IMR-90 (cell line): ENCODE results near the gene ABCG4. TPM values are rescaled to one million over a fixed set of nuclear protein-coding genes. Genes with fewer than 3 reads are reported as not detected.

Source experiments
- ATAC-seq: fragments of 200-7000 bp; cut with Tn5 transposase; 2 replicates; pipeline ENCODE4 v1.9.1; 2020; ENCODE audit warnings: low read depth, mild to moderate bottlenecking, moderate library complexity
- BruUV-seq: library from RNA; stranded (reverse); fragments of 400-500 nt; replicated peaks from 2 replicates; lab custom pipeline; 2021; lab: Mats Ljungman, UMichigan
- CTCF ChIA-PET: fragments of 300-600 bp; formaldehyde crosslinking; extraction: SDS; loops from one replicate; lab custom pipeline; 2021; ENCODE audit warnings: antibody characterized with exemption; lab: Yijun Ruan, JAX
- POLR2A ChIA-PET: fragments of 300-600 bp; sonication (Branson Sonifier 250); formaldehyde crosslinking; loops from one replicate; lab custom pipeline; 2022; ENCODE audit warnings: antibody characterized with exemption; ENCODE audit not compliant: unreplicated experiment; lab: Charles Lee
- DNase-seq: peaks from one replicate; pipeline ENCODE4 v3.0.0; 2013
- H2AFZ ChIP-seq: replicated peaks from 2 replicates; pipeline ENCODE3; 2013; ENCODE audit warnings: low read length, mild to moderate bottlenecking; ENCODE audit not compliant: poor library complexity
- H2AK5ac ChIP-seq: 2 replicates; pipeline ENCODE4 v1.6.1; 2013; ENCODE audit warnings: low read depth, low read length, inconsistent platforms
- H2AK9ac ChIP-seq: replicated peaks from 2 replicates; pipeline ENCODE3; 2013; ENCODE audit warnings: mild to moderate bottlenecking, low read depth, low read length, moderate library complexity; ENCODE audit not compliant: poor library complexity
- H2BK120ac ChIP-seq: 2 replicates; pipeline ENCODE4 v1.6.1; 2013; ENCODE audit warnings: low read depth, low read length, inconsistent platforms
- H2BK15ac ChIP-seq: 3 replicates; pipeline ENCODE4 v1.6.1; 2013; ENCODE audit warnings: low read depth, low read length, inconsistent platforms
- H2BK20ac ChIP-seq: 2 replicates; pipeline ENCODE4 v1.6.1; 2013; ENCODE audit warnings: low read depth, mild to moderate bottlenecking, inconsistent platforms, low read length, moderate library complexity
- H2BK5ac ChIP-seq: 2 replicates; pipeline ENCODE4 v1.6.1; 2013; ENCODE audit warnings: mild to moderate bottlenecking, low read depth, low read length, inconsistent platforms; ENCODE audit not compliant: poor library complexity, severe bottlenecking
- H3K14ac ChIP-seq: replicated peaks from 2 replicates; pipeline ENCODE4 v1.6.1; 2013; ENCODE audit warnings: low read depth, low read length, inconsistent platforms
- H3K18ac ChIP-seq: 2 replicates; pipeline ENCODE4 v1.6.1; 2013; ENCODE audit warnings: low read depth, low read length, control low read depth
- H3K23ac ChIP-seq: 2 replicates; pipeline ENCODE4 v1.6.1; 2013; ENCODE audit warnings: low read depth, low read length, inconsistent platforms
- H3K27ac ChIP-seq: 2 replicates; pipeline ENCODE4 v1.5.1; 2013; ENCODE audit warnings: mild to moderate bottlenecking, control low read depth, low read length; ENCODE audit not compliant: insufficient read depth
- H3K27me3 ChIP-seq: 2 replicates; pipeline ENCODE4 v1.6.1; 2013; ENCODE audit warnings: low read length; ENCODE audit not compliant: control insufficient read depth, insufficient read depth
- H3K36me3 ChIP-seq: 2 replicates; pipeline ENCODE4 v1.6.1; 2013; ENCODE audit warnings: low read length, mixed read lengths; ENCODE audit not compliant: control insufficient read depth, insufficient read depth
- H3K4ac ChIP-seq: 2 replicates; pipeline ENCODE4 v1.6.1; 2013; ENCODE audit warnings: low read depth, low read length, inconsistent platforms
- H3K4me1 ChIP-seq: 2 replicates; pipeline ENCODE4 v1.6.1; 2013; ENCODE audit warnings: low read length, mixed read lengths; ENCODE audit not compliant: control insufficient read depth, insufficient read depth
- H3K4me2 ChIP-seq: 2 replicates; pipeline ENCODE4 v1.6.1; 2013; ENCODE audit warnings: low read depth, mild to moderate bottlenecking, control low read depth, low read length, moderate library complexity
- H3K4me3 ChIP-seq: 2 replicates; pipeline ENCODE4 v1.5.1; 2013; ENCODE audit warnings: low read depth, mild to moderate bottlenecking, control low read depth, low read length, moderate library complexity; ENCODE audit not compliant: insufficient read depth
- H3K56ac ChIP-seq: 2 replicates; pipeline ENCODE4 v1.6.1; 2013; ENCODE audit warnings: low read length, inconsistent platforms; ENCODE audit not compliant: insufficient read depth; ENCODE audit errors: extremely low read depth
- H3K79me1 ChIP-seq, 2 experiments: 2 replicates each; pipeline ENCODE4 v1.6.1; 2013; ENCODE audit warnings: low read length in 2 of 2, inconsistent platforms in 1 of 2, low read depth in 1 of 2
- H3K9ac ChIP-seq: 2 replicates; pipeline ENCODE4 v1.6.1; 2013; ENCODE audit warnings: low read depth, low read length, control low read depth
- H3K9me1 ChIP-seq: 2 replicates; pipeline ENCODE4 v1.6.1; 2013; ENCODE audit warnings: low read length, inconsistent platforms; ENCODE audit not compliant: insufficient read depth
- H3K9me3 ChIP-seq: 2 replicates; pipeline ENCODE4 v1.6.1; 2013; ENCODE audit warnings: low read length; ENCODE audit not compliant: control insufficient read depth, insufficient read depth
- H4K20me1 ChIP-seq: 2 replicates; pipeline ENCODE4 v1.6.1; 2013; ENCODE audit warnings: low read length, inconsistent platforms; ENCODE audit not compliant: insufficient read depth
- H4K5ac ChIP-seq: 2 replicates; pipeline ENCODE4 v1.6.1; 2013; ENCODE audit warnings: mild to moderate bottlenecking, low read depth, low read length, control low read depth
- H4K8ac ChIP-seq, 2 experiments: 2 replicates each; pipeline ENCODE4 v1.6.1; 2013; ENCODE audit warnings: low read depth in 2 of 2, low read length in 2 of 2, control low read depth in 1 of 2, inconsistent platforms in 1 of 2
- H4K91ac ChIP-seq: 2 replicates; pipeline ENCODE4 v1.6.1; 2013; ENCODE audit warnings: low read depth, low read length, inconsistent platforms; ENCODE audit not compliant: insufficient read depth
- CEBPB ChIP-seq: IDR thresholded peaks from 2 replicates; pipeline ENCODE4 v1.6.1; 2012; ENCODE audit warnings: low read depth, low read length, improper control_type of control experiment
- RFX5 ChIP-seq: IDR thresholded peaks from 2 replicates; pipeline ENCODE4 v1.8.0; 2012; ENCODE audit warnings: low read depth, mild to moderate bottlenecking, low read length, moderate library complexity
- WGBS, 2 experiments: methylation state at CpG; one replicate each; pipeline versions ENCODE4 v1.1.5 to v1.1.7; 2013; ENCODE audit warnings: missing lambda C conversion rate in 2 of 2; ENCODE audit not compliant: insufficient read length in 1 of 2; ENCODE audit errors: extremely low coverage in 2 of 2; 5-methylcytosine and 5-hydroxymethylcytosine counted together
- dilution Hi-C: fragments of 300-500 bp; cut with HindIII; formaldehyde crosslinking; loops from one replicate; pipeline ENCODE4 v1.14.3; 2018; ENCODE audit warnings: low sequenced_read_pairs; ENCODE audit not compliant: unreplicated experiment
- in situ Hi-C: fragments of 300-500 bp; cut with MboI; formaldehyde crosslinking; loops from 3 replicates; pipeline ENCODE4 v1.14.3; 2019; ENCODE audit warnings: low sequenced_read_pairs, inconsistent platforms, mixed read lengths
- intact Hi-C: fragments of 100-400 bp; cut with micrococcal nuclease; formaldehyde crosslinking; loops from 2 replicates; pipeline ENCODE4 v1.10.0; 2022
- polyA plus RNA-seq, 3 experiments: library from polyadenylated mRNA; depleted of rRNA; stranded (reverse); fragments of >200 nt; gene quantifications; 2 replicates each; pipeline ENCODE4 v1.2.3, GENCODE V29; 2012; ENCODE audit warnings: low replicate concordance in 1 of 3
- total RNA-seq: library from RNA; depleted of rRNA; stranded (reverse); fragments of >200 nt; gene quantifications from 2 replicates; pipeline ENCODE4 v1.2.3, GENCODE V29; 2012

The ABCG4 gene
- total and polyA plus RNA-seq, 2 of the 4 experiments (the other 2 are of a cell fraction): under 0.01 to 0.26 TPM

- H3K18ac ChIP-seq: no peak overlapping the region
- no peak overlapping the region for H2AK9ac ChIP-seq
- WGBS, 2 experiments: 20% methylated on average over 1 of the region's 5 CpGs; no CpG with 5 or more reads in 1 of the 2 experiments
- H2BK120ac ChIP-seq: no peak overlapping the region
- H2BK20ac ChIP-seq: no peak overlapping the region
- H3K23ac ChIP-seq: no peak overlapping the region
- H3K4me2 ChIP-seq: no peak overlapping the region
- H3K4ac ChIP-seq: no peak overlapping the region
- no peak overlapping the region for H4K8ac ChIP-seq
- dilution Hi-C loops (no loop called here), in situ Hi-C loops (no loop called here), intact Hi-C loops (no loop called here)
- no peak overlapping the region for H2AK5ac ChIP-seq
- no peaks in the 10 kb centered on the region for H3K27me3 ChIP-seq
- H3K27ac ChIP-seq: no peak overlapping the region
- ATAC-seq (no peak), DNase-seq (no peak)
- H4K5ac ChIP-seq: no peak overlapping the region
- peaks cover 3% of the 10 kb centered on the region for H3K4me1 ChIP-seq
- CTCF ChIA-PET: no interaction called here
- H2BK5ac ChIP-seq: no peak overlapping the region
- no peak overlapping the region for H4K91ac ChIP-seq
- H2BK15ac ChIP-seq: no peak overlapping the region
- no peak overlapping the region for H3K9ac ChIP-seq
- TF ChIP-seq CEBPB: no peak
- no peak for TF ChIP-seq RFX5
- H4K20me1 ChIP-seq: no peaks in the 10 kb centered on the region; the same call in 1 of the 2 replicates
- no peak overlapping the region for H3K56ac ChIP-seq
- no peak overlapping the region for H3K14ac ChIP-seq
- peaks cover 24% of the 10 kb centered on the region for H3K36me3 ChIP-seq
- BruUV-seq: no TSS peak
- POLR2A ChIA-PET: interaction anchor here (0.7 kb wide), 1 partner anchor 43 kb away, joined by 3 read pairs; no protein-coding TSS in a partner anchor
- peaks cover 6% of the 10 kb centered on the region; the same call in 1 of the 2 replicates for H3K9me1 ChIP-seq
- no peaks in the 10 kb centered on the region for H3K9me3 ChIP-seq
- peak overlapping the region; percentile 8 for H2AFZ ChIP-seq
- peaks cover 14 to 43% of the 10 kb centered on the region in 2 experiments for H3K79me1 ChIP-seq
- H3K4me3 ChIP-seq: no peak overlapping the region
Observed at GRCh38 chr11:119126675-119127268, 22.1 kb upstream of the ABCG4 start.
